GM19240 (cell line): ENCODE results near the gene PALLD.

ENCODE experiments used
- DNase-seq: peaks from one replicate; pipeline ENCODE4 v3.0.0; 2011; ENCODE audit warnings: low spot score; ENCODE audit not compliant: insufficient read length

Gene PALLD

DNA sequence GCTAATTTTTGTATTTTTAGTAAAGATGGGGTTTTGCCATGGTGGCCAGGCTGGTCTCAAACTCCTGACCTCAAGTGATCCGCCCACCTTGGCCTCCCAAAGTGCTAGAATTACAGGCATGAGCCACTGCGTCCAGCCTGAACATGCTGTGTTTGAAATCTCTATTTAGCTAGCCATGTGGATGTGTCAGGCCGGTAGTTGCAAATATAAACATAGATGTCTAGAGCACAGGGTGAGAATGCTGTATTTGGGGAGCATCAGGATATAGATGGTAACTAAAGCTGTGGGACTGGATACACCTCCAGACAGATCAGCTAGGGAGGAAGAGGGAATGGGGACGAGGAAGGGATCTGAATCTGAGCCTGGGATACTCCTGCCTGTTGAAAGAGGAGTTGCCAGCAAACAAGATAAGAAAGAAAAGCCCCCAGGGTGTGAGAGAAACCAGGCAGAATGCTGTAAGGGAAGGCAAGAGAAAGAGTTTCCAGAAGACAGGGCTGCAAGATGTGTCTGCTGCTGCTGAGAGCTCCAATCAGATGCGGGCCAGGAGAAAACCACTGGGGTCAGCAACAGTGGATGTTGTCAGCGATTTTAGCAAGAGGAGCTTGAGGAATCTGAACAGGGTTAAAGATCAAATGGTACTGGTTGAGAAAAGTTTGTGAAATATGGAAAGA is 177.4 kb downstream of the PALLD start:
- DNase-seq, result no peak

GRCh38 chr4:168674866-168675265 is 178.0 kb downstream of the PALLD start:
- no peak for DNase-seq

DNA sequence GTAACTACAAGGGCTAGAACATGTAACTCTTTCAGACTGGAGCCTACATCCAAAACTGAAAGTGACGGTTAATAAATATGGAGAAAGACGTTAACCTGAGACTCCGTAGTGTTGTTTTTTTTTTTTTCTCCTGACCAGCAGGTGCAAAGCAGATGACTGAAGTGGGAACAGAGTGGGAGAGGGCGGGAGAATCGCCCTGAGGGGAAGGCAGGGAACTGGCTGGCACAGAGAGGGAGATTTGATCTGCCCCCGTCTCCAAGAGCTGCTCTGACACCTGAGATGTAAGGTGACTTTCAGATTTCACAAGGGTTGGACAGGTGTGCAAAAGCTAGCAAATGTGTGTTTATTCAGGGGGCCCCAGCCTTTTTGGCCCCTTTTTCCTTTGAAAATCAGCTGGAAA is 180.2 kb downstream of the PALLD start:
- DNase-seq, result no peak

DNA sequence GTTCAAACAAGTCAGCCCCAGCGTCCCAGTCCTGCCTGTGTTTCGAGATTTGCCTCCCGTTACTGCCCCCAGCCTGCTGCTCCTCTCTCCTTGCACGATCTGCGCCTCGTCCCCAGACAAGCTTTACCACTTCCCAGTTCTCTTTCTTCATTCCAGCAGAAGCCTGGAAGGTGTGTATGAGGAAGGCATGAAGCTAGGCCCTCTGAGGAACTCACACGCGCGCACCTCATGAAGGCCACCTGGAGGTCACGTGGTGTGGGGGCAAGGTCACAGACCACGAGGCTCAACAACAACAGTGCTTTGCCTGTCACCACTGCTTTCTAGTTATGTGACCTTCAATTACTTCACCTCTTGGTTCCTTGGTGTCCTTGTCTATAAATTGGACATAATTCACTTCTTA is 181.0 kb downstream of the PALLD start:
- no peak for DNase-seq

GRCh38 chr4:168678751-168679366 is 182.0 kb downstream of the PALLD start:
- no peak for DNase-seq

DNA sequence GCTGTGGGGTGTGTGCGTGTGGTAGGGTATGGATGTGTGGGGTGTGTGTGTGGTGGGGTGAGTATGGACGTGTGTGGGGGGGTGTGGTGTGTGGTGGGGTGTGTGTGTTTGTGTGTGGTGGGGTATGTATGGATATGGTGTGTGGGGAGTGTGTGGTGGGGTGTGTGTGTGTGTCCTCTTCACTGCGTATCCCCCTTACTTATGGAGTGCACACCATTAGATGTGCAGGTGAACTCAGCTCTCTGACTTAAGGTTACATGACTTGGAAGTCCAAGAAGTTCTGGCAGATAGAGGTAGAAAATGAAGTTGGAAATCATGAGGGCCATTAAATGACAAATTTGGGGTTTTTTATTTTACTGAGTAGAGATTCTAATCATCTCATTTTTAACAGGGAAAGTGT is 182.5 kb downstream of the PALLD start:
- DNase-seq, result no peak

GRCh38 chr4:168679819-168680218 is 183.0 kb downstream of the PALLD start:
- DNase-seq, result no peak

GRCh38 chr4:168682898-168683500 is 186.1 kb downstream of the PALLD start:
- no peak for DNase-seq

- no peak for DNase-seq
These were observed 186.7 kb downstream of the PALLD start for GRCh38 chr4:168683595-168683994.

GRCh38 chr4:168685136-168685809 is 188.4 kb downstream of the PALLD start:
- no peak for DNase-seq

- DNase-seq, result no peak
These were observed 191.7 kb downstream of the PALLD start for GRCh38 chr4:168688584-168688983.

- DNase-seq, result no peak
These were observed 192.9 kb downstream of the PALLD start for GRCh38 chr4:168689791-168690190.

DNA sequence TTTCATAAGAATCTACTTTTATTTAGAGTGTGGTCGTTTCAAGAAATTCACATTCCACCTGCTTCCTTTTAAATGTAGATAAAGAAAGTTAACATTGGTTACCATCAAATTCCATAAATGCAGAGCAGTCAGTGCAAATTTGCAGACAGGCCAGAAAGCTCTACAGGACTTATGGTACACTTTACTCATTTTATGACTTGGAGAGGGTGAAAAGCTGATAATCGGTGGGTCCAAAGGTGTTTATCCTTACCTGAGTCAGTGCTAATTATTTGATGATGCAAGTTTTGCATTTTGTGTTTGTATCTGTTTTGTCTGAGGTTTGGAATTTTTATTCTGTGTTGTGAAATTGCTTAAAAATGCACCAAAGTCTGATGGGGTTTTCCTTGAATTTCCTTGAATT is 193.3 kb downstream of the PALLD start:
- DNase-seq, result no peak

GRCh38 chr4:168691631-168692369 is 194.9 kb downstream of the PALLD start:
- DNase-seq, result no peak

GRCh38 chr4:168693750-168694490 is 197.1 kb downstream of the PALLD start:
- no peak for DNase-seq

DNA sequence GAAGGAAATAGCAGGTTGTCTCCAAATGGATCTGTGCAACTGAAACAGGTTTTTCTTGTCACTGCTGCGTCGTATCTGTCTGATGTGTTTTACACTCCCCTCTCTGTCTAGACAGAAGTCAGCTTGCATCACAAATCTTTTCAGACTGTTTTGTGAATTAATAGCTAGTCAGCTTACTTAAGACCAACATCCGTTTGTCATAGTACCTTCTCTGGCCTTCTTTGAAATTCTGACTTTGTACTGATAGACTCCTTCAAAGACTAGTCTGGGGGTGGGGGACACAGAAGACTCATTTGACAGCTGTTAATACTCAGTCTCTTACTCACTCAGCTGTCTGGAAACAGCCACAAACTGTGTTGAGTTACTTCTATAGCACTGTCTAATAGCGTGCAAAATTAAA is 197.8 kb downstream of the PALLD start:
- no peak for DNase-seq

GRCh38 chr4:168695288-168695687 is 198.4 kb downstream of the PALLD start:
- no peak for DNase-seq

DNA sequence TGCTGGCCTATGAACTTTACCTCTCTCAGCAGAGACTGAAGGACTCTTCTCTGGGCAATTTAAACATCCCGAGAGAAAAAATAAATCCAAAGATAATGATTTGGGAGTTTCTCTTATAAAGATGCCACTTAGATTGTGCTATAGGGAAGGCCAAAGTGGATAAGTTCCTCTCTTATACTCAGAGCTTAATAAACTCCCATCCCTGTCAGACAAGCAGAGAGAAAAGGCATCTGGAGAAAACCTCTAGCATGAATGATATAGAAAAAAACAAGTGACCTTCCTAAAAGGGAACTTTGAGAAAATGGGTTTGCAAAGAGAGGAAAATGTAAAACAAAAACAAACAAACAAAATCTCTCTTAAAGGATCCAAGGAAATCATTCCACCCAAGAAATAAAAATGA is 199.4 kb downstream of the PALLD start:
- DNase-seq, result no peak

GRCh38 chr4:168696826-168697225 is 200.0 kb downstream of the PALLD start:
- DNase-seq, result no peak

- DNase-seq, result no peak
These were observed 202.5 kb downstream of the PALLD start for GRCh38 chr4:168699224-168699878.
